Endothelial cell of umbilical vein (primary cell): ENCODE measurements around the gene NEK6.

Source experiments
- EZH2 ChIP-seq: IDR thresholded peaks from 2 replicates; pipeline ENCODE4 v1.6.1; 2012; ENCODE audit warnings: borderline replicate concordance, low read depth, mild to moderate bottlenecking, moderate library complexity, low read length, inconsistent platforms; ENCODE audit not compliant: severe bottlenecking
- POLR2A ChIP-seq: IDR thresholded peaks from 2 replicates; pipeline ENCODE4 v1.6.1; 2012; ENCODE audit warnings: low read depth, mild to moderate bottlenecking, control low read depth, low read length
- POLR2AphosphoS5 ChIP-seq: IDR thresholded peaks from 2 replicates; pipeline ENCODE4 v1.6.1; 2012; ENCODE audit warnings: low read depth, mild to moderate bottlenecking, control low read depth, low read length, moderate library complexity; ENCODE audit not compliant: insufficient read depth

DNA sequence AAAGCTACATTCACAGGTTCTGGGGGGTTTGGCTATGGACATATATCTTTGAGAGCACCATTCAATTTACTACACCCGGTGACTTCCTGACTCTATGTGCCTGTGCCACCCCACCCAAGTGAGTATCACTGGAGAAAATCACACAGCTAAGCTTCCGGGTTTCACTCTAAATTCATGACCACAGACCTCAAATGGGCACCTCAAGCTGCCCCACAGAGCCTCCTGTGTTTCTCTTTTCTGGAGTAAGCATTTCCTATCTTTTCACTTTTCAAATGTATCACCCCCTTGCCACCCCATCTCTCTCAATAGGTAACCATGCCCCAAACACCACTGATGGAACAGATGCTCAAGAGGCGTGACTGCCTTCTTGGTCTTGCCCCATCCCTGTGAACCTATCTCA, 49.2 kb upstream of the NEK6 start:
- TF ChIP-seq POLR2A: no peak
- TF ChIP-seq POLR2AphosphoS5: no peak
- no peak for TF ChIP-seq EZH2
